ENCODE data around the gene KIAA0930.

KIAA0930 gene

DNA sequence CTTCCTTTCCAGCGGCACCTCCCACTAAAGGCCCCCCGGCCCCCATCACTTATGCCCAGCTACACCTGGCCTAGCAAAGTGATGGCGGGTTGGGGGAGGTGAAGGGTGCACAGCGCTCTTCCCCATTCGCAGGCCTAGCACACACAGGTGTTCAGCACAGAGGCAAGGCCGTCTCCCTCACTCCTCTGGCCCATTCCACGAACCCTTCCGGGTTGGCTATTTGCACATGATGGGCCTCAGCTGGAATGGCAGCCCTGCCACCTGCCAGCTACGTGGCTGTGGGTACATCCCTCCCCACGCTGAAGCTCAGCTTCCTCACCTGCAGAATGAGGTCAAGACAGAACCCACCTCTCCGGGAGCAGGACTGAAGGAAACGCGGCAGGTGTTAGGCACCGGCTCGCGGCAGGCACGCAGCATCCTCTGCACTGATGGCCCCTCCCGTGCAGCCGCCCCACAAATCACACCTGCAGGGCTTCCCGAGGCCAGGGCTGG lies 4.8 kb downstream of the KIAA0930 start:
- DNase-seq: no peak

- DNase-seq: no peak
Measured at GRCh38 chr22:45235101-45235777, 5.5 kb downstream of the KIAA0930 start.

GRCh38 chr22:45233827-45234226 lies 6.9 kb downstream of the KIAA0930 start:
- no peak for DNase-seq

- DNase-seq: no peak
Measured at GRCh38 chr22:45233386-45233785, 7.3 kb downstream of the KIAA0930 start.

DNA sequence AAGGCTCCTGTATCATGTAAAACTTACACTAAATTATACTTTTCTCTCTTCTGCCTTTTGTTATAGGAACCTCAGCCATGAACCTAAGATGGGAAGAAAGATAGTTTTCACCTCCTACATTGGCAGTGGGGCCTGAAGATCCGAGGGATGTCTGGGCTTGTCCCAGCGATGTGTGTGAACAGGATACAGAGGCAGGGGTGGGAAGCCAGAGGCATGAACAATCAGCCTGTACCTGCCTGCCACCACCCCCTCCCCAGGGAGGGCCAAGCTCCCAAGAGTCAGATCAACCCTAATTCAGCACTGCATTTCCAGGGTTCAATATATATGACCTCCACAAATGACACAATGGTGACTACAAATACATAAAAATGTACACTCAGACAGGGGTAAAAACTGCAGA lies 9.4 kb downstream of the KIAA0930 start:
- no peak for DNase-seq

DNA sequence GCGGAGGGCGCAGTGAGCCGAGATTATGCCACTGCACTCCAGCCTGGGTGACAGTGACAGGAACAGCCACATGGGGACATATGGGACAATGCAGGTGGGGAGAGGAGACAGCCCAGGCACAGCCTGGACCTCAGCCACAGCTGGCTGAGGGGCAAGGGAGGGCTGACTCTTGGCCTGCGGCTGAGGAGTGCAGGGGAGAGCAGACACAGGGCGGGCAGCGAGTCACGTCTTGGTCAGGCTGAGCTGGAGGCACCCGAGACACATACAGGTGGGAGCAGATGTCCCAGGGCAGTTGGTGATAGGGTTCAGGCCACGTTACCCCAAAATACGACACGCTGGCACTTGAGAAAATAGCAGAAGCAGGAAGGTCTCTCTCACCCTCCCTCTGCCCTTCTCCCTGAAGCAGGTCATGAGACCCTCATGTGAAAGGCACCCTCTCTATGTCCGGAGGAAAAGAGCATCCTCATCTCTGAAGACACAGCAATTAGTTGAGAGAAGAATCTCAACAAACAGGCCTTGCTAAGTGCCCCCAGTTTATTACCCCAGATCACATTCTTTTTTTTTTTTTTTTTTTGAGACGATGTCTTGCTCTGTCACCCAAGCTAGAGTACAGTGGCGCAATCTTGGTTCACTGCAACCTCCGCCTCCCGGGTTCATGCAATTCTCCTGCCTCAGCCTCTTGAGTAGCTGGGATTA lies 10.5 kb downstream of the KIAA0930 start:
- DNase-seq: no peak

- DNase-seq: no peak
Measured at GRCh38 chr22:45229181-45229580, 11.5 kb downstream of the KIAA0930 start.

DNA sequence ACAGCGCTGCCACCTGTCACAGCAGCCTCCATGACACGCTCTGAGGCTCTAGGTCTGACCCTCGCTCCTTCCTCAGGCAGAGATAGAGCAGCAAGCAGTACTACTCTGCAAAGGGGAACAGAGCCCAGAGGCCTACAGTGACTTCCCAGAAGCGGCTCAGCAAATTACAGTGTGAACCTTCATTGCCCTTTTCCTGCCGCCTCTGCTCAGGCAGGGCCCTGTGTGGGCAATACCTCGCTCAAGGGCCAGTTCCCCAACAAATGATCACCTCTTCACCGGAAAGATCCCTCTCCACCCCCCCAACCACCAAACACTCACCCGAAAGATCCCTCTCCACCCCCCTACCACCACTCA lies 12.3 kb downstream of the KIAA0930 start:
- DNase-seq: no peak

DNA sequence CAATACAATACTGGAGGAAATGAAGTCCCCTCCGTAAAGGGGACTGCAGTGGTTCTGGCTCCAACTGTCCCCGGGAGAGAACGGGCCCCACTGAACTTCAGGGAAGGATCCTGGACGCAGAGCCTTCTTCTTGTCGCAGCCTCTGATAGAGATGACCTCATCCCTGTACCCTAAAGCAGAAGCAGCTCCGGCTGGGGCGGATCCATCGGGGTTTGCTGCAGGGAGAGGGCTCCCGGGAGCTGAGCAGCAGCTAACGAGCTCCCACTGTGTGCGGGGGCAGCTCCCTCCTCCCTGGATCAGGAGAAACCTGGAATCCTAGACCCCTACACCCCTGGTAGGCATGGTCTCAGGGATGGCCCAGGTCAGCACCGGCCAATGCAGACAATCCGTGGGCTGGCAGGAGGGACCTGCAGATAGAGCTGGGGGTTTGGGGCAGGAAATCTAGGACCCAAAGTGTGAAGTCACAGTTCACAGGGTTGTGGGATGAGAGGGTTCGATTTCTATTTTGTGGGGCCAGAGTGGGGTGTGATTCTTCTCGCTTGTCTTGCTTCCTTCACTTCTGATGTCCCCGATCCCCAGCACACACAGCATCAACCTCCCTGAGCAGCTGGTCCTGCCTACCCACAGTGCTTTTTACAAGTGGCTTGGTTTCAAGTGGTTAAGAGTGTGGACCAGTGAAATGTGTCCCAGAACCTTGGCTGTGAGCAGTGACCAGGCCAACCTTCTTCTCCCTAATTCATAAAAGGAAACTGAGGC lies 12.9 kb downstream of the KIAA0930 start:
- DNase-seq: no peak

DNA sequence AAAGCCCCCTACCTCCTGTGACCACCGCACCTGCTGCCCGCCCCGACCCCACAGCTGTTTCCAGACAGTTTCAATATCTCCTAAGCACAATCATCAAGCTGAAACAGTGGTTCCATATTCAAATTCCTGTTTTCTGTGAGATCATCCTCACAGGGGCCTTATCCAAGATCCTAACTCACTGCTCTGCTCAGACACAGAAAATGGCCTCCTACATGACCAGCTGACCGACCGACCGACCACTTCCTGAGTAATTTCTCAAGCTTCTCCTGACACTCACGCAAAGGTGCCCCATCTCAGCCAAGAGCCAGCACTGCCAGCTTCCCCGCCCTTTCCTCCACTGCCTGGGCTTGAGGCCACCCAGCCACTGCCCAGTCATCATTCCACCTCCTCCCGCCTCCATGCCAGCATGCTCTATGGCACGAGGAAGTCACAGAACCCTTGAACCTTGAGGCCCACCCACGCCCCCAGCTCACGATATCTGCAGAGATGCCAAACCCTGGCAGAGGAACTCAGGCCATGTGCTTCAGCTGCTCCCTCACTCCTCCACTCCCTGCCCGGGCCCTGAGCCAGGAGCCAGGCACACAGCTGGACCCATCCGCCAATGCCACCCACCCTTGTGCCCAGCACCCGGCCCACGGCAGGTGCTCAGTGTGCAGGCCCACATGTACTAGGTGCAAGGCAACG lies 14.0 kb downstream of the KIAA0930 start:
- no peak for DNase-seq

DNA sequence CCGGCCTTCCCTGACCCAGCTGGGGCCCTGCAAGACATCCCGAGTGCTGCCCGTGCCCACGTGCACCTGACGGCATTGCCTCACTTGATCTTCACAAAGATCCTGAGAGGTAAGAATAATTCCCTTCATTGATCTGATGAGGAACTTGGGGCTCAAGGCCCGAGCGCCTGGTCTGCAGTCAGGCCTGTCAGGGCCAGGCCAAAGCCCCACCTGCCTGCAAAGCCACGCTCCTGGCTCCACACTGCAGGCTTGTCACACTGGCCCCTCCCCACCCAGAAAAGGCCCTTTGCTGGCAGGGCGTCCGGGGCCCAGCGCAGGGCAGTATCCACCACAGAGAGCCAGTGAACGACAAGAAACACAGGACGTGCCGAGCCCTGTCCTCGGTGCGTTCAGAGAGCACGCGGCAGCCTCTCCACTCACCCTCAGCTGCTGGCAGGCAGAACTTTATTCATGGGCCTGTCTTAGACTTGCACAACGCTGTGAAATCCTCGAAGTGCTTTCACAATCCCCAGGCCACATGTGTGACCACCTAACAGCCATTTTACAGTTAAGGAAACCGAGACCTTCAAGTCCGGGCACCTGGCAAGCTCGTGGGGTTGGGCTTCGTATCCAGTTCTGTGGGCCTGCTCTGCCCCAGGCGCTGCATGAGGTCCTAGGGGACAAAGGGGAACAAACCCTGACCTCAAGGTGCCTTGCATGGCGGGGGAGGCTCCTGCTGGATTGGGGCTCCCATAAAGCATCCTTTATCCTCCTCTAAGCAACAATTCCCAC lies 14.8 kb downstream of the KIAA0930 start:
- DNase-seq: no peak

DNA sequence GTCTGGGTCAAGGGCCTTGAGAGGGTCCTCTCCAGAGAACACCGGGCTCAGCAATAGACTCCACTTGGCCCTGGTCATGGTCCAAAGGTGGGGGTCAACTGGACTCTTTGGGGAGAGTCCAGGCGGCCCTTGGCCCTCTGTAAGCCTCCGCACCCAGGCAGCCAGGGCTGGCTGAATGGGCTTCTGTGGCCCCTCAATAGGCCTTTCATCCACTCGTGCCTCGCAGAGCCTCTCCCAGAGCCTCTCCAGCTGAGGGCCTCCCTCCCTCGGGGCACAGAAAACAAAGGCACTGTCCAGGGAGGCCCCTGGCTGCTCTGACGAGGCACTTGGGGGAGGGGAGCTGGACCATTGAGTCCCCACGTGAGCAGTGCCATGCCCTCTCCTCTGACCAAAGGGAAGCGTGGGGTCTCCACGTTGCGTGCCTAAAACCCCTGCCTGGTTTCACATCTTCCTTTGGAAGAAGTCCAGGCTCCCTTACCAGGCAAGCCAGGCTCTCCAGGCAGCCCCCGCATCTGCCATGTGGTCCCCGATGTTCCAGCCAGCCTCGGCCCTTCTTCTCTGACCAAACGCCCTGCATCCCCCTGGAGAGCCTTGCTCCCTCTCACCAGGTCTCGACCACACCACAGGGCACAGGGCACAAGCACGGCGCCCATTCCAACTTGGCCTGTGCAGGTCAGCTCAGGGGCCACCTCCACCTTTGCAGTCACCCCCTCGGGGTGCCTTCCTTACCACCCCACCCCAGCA lies 15.5 kb downstream of the KIAA0930 start:
- no peak for DNase-seq

GRCh38 chr22:45224331-45224730 lies 16.4 kb downstream of the KIAA0930 start:
- no peak for DNase-seq

DNA sequence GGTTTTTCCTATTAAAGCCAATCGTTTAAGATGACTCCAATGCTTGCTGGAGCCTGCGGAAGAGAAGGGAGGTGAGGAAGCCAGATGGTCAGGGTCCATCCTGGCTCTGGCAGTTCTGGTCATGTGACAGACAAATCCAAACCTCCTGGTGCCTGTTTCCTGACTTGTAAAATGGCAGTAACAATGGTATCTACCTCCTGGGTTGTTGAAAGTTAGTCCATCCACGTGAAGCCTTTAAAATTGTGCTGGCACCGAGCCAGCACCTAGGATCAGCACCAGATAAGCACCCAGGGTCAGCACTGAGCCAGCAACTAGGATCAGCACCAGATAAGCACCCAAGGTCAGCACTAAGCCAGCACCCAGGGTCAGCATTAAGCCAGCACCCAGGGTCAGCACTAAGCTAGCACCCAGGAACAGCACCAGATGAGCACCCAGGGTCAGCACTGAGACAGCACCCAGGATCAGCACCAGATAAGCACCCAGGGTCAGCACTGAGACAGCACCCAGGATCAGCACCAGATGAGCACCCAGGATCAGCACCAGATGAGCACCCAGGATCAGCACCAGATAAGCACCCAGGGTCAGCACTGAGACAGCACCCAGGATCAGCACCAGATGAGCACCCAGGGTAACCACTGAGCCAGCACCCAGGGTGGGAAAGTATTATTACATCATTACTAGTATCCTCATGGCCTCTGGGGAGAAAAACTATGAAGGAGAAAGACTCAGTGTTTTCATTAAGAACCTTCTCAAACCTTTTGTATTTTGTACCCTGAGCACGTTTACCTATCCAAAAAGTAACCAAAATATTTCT lies 17.2 kb downstream of the KIAA0930 start:
- peak; percentile 80 for DNase-seq

- no peak for DNase-seq
Measured at GRCh38 chr22:45221201-45221600, 19.5 kb downstream of the KIAA0930 start.

DNA sequence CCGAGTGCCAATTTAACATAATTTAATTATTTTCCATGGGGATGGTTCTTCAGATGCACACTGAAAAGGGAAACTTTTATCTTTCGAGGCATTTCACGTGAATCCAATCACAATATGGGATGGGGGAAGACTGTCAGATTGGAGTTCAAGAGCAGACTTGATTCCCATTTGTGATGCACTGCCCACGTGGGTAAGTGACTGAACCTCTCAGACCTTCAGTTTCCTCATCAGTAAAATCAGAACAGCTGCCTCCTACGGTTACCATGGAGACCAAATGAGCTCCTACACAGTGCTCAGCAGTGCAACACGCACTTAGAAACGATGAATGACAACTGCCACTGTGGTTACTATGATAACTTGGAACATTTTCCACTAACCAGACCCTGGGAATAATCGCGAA lies 21.7 kb downstream of the KIAA0930 start:
- DNase-seq: peak; percentile 48

- DNase-seq: no peak
Measured at GRCh38 chr22:45217806-45218205, 22.9 kb downstream of the KIAA0930 start.

DNA sequence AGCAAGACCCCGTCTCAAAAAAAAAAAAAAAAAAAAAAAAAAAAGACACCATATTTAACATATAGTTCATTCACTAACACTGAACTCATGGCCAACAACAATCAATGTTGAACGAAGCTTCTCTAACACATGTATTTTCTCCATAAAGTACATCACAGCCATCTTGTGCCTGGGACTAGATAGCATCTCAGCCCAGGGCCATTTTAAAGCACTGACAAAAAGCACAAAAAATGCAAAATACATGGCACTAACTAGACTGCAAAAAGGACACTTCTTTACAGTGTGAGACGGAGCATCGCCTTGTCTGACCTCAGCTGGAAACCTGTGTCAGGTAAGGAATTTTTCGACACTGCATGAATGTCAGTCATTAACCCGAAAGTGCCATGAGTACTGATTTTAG lies 23.3 kb downstream of the KIAA0930 start:
- DNase-seq: no peak

DNA sequence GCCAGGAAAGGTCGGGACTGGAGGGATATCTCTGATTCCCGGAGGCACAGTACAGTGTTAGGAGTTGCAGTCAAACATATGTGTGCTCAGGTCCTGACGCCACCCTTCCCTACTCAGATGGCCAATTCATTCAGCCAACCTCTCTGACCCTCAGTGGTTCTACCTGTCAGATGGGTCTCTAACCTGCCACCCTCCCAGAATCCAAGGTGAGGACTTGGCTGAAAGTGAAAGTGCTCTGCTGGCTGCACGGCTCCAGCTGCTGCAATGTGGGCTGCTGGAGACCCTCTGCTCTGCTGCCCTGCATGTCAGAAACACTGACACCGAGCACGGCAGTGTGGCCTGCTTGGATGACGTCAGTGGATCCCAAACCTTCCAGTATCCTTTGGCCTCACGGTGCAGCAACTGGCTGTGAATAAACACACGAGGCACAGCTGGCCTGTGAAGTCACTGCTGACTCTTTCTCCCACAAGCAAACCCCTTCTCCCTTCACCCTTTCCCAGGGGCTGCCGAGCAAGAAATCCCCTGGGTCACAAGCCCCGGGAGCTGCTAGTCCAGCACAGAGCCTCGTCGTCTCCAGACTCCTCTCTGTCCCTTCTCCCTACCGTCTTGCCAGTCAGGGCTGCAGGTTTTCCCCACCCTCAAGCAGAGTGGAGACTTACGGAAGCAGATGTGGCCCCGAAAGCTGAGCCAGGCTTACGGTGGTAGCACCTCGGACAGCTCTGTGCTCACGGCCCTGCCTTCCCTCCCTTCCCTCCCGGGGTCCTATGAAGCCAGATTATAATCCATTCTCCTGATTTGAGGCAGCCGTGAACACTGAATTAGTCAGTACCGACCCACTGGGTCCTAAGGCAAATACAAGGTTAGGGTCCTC lies 24.3 kb downstream of the KIAA0930 start:
- DNase-seq: no peak
